Measurements from ENCODE around the gene POTEC.
"Not testable (repeated sequence)": the region's sequence is repeated elsewhere in the genome, so short reads cannot be mapped to it uniquely, and the experiment has no call there.

DNA sequence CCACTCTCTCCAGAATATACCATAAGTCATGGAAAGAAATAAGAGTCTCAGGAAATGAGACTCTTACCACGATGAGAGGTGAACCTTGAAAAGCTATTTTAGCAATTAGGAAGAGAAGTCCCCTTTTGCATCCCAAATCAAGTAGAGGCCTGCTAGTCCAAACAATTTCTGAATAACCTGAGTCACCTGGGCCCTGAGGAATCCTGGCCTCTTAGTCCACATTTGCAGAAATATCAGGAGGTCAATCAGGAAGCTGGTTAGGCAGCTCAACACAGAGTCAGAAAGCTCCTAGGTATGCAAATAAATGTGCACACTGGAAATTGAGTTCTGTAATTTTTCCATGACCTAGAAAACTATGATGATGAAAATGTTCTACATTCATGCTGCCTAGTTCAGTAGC lies 77.4 kb downstream of the POTEC start:
- TF ChIP-seq, protein P1, sequence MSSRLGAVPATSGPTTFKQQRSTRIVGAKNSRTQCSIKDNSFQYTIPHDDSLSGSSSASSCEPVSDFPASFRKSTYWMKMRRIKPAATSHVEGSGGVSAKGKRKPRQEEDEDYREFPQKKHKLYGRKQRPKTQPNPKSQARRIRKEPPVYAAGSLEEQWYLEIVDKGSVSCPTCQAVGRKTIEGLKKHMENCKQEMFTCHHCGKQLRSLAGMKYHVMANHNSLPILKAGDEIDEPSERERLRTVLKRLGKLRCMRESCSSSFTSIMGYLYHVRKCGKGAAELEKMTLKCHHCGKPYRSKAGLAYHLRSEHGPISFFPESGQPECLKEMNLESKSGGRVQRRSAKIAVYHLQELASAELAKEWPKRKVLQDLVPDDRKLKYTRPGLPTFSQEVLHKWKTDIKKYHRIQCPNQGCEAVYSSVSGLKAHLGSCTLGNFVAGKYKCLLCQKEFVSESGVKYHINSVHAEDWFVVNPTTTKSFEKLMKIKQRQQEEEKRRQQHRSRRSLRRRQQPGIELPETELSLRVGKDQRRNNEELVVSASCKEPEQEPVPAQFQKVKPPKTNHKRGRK (CRISPR knock-in tag; IDR thresholded peaks at IDR 0.05; ENCODE audit: borderline replicate concordance): not testable (repeated sequence)
- not testable (repeated sequence) for TF ChIP-seq MAX (CRISPR knock-in tag; IDR thresholded peaks at IDR 0.05); GABPB1 (CRISPR knock-in tag; IDR thresholded peaks at IDR 0.05); ZSCAN18 (CRISPR knock-in tag; IDR thresholded peaks at IDR 0.05); GTF2I (CRISPR knock-in tag; conservative IDR thresholded peaks at IDR 0.05); USF1 (CRISPR knock-in tag; IDR thresholded peaks at IDR 0.05)
- TF ChIP-seq, protein P2, sequence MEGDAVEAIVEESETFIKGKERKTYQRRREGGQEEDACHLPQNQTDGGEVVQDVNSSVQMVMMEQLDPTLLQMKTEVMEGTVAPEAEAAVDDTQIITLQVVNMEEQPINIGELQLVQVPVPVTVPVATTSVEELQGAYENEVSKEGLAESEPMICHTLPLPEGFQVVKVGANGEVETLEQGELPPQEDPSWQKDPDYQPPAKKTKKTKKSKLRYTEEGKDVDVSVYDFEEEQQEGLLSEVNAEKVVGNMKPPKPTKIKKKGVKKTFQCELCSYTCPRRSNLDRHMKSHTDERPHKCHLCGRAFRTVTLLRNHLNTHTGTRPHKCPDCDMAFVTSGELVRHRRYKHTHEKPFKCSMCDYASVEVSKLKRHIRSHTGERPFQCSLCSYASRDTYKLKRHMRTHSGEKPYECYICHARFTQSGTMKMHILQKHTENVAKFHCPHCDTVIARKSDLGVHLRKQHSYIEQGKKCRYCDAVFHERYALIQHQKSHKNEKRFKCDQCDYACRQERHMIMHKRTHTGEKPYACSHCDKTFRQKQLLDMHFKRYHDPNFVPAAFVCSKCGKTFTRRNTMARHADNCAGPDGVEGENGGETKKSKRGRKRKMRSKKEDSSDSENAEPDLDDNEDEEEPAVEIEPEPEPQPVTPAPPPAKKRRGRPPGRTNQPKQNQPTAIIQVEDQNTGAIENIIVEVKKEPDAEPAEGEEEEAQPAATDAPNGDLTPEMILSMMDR (IDR thresholded peaks at IDR 0.05): not testable (repeated sequence)
- TF ChIP-seq, protein P3, sequence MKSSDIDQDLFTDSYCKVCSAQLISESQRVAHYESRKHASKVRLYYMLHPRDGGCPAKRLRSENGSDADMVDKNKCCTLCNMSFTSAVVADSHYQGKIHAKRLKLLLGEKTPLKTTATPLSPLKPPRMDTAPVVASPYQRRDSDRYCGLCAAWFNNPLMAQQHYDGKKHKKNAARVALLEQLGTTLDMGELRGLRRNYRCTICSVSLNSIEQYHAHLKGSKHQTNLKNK (CRISPR knock-in tag; IDR thresholded peaks at IDR 0.05): not testable (repeated sequence)
- TF ChIP-seq, protein P4, sequence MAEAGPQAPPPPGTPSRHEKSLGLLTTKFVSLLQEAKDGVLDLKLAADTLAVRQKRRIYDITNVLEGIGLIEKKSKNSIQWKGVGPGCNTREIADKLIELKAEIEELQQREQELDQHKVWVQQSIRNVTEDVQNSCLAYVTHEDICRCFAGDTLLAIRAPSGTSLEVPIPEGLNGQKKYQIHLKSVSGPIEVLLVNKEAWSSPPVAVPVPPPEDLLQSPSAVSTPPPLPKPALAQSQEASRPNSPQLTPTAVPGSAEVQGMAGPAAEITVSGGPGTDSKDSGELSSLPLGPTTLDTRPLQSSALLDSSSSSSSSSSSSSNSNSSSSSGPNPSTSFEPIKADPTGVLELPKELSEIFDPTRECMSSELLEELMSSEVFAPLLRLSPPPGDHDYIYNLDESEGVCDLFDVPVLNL (CRISPR knock-in tag; IDR thresholded peaks at IDR 0.05; ENCODE audit: borderline replicate concordance, low read depth): not testable (repeated sequence)

Data from WTC11 (cell line).